Measurements from ENCODE around the gene PAK4.

PAK4 gene

GRCh38 chr19:39164289-39164688, 38.7 kb downstream of the PAK4 start:
- Histone ChIP-seq H3K4me1 (ENCODE audit: control insufficient read depth, insufficient read depth, low read length) (peaks cover 26% of the 10 kb centered on the region), H3K27ac (ENCODE audit: insufficient read depth, low read depth, low read length, poor library complexity, severe bottlenecking) (no peak overlapping the region), H3K4me3 (ENCODE audit: insufficient read depth, low read depth, low read length) (no peak overlapping the region), H3K27me3 (ENCODE audit: control insufficient read depth, insufficient read depth, low read length, poor library complexity, severe bottlenecking) (no peaks in the 10 kb centered on the region), H3K9me3 (ENCODE audit: control insufficient read depth, low read length) (no peaks in the 10 kb centered on the region), H3K36me3 (ENCODE audit: control insufficient read depth, insufficient read depth, low read length) (no peaks in the 10 kb centered on the region)
- WGBS, 2 experiments = 94 to 95% methylated on average over 6 of the region's 6 CpGs

DNA sequence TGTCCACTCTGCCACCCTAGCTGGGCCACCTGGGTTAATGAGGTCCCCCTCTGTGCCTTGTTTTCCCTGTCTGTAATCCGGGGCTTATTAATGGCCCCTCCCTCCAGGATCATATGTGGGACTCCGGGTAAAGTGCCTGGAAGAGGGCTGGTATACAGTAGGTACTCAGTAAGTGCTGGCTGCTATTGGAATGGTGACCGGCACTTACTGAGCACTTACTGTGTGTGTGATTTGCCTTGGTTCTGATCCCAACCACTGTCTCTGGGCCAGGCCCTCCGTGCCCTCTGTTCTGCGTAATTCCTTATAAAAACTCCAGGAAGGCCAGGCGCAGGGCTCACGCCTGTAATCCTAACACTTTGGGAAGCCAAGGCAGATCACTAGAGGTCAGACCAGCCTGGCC, 40.3 kb downstream of the PAK4 start:
- Histone ChIP-seq H3K27ac (ENCODE audit: insufficient read depth, low read depth, low read length, poor library complexity, severe bottlenecking) (no peak overlapping the region), H3K4me1 (ENCODE audit: control insufficient read depth, insufficient read depth, low read length) (peaks cover 26% of the 10 kb centered on the region), H3K27me3 (ENCODE audit: control insufficient read depth, insufficient read depth, low read length, poor library complexity, severe bottlenecking) (no peaks in the 10 kb centered on the region), H3K4me3 (ENCODE audit: insufficient read depth, low read depth, low read length) (no peak overlapping the region), H3K9me3 (ENCODE audit: control insufficient read depth, low read length) (no peaks in the 10 kb centered on the region), H3K36me3 (ENCODE audit: control insufficient read depth, insufficient read depth, low read length) (no peaks in the 10 kb centered on the region)
- 91 to 93% methylated on average over 7 of the region's 7 CpGs for WGBS, 2 experiments

DNA sequence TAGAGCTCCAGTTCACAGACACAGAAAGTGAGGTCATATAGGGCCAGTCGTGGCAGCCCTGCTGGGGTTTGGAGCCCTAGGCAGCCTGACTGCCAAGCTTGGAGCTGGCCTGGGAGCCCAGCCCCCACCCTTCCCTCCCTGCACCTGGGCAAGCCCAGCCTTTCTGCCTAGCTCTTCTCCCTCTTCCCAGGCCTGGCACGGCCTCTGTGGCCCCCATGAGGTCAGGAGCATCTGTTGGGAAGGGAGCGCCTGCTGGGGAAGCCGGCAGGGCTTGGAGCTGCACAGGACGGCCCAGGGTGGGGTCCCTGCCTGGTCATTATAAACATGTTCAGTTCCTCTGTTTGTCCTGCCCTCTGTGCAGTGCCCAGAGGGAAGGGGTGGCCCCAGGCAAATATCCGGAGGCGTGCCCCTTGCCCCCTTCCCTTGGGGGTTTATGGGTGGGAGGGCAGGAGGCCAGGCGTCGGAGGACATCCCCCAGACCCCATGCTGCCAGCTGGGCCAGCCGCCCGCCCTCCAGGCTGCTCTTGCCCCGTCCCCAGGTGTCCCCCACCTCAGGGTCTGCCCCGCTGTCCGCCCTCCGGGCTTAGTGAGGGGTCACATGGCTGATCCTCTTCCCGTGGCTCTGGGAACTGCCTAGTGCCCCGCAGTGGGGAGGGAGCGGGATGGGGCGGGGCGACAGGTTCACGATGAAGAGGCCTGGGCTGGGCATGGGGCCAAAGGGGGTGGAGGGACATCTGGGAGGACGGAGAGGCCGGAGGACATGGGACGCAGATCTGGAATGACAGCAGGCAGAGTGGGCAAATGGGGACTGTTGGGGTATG, 41.2 kb downstream of the PAK4 start:
- H3K27ac ChIP-seq (ENCODE audit: insufficient read depth, low read depth, low read length, poor library complexity, severe bottlenecking) = no peak overlapping the region
- 69 to 73% methylated on average over 24 of the region's 24 CpGs for WGBS, 2 experiments

DNA sequence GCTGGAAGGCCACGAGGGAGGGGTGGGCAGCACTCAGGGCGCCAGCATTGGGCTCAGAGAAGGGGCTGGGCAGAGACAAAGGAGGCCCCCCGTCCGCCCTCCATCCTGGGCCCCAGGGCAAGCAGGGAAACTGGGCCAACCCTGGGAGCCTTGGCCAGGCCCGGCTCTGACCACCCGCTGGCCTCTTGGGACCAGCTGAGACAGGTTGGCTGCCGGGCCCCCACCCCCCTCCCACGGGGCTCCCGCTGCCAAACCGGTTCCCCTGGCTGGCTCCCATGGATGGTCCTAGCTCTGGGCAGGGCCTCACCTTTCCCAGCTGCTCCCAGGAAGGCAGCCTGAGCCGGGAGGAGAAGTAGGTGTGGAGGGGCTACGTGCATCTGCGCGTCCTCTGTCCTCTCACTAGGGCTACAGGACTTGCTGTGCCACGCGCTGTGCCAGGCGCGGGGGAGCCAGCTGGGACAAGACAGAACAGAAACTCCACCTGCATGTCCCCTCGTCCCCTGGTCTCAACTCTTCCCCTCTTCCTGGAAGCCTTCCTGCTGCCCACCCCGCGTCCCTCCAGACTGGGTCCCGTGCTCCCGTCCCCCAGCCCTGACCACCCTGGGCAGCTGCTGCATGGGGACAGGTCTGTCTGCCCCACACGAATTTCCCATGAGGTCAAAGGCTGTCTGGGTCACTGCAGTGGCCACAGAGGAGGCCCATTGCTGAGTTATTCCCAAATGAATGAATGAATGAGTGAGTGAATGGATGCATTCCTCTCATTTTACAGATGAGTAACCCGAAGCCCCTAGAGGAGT, 42.1 kb downstream of the PAK4 start:
- Histone ChIP-seq H3K9me3 (ENCODE audit: control insufficient read depth, low read length) (no peaks in the 10 kb centered on the region), H3K27me3 (ENCODE audit: control insufficient read depth, insufficient read depth, low read length, poor library complexity, severe bottlenecking) (no peaks in the 10 kb centered on the region), H3K4me1 (ENCODE audit: control insufficient read depth, insufficient read depth, low read length) (peaks cover 24% of the 10 kb centered on the region), H3K36me3 (ENCODE audit: control insufficient read depth, insufficient read depth, low read length) (no peaks in the 10 kb centered on the region), H3K4me3 (ENCODE audit: insufficient read depth, low read depth, low read length) (no peak overlapping the region), H3K27ac (ENCODE audit: insufficient read depth, low read depth, low read length, poor library complexity, severe bottlenecking) (no peak overlapping the region)
- WGBS, 2 experiments = 79 to 86% methylated on average over 25 of the region's 25 CpGs

More for the DNA sequence above, 41.2 kb downstream of the PAK4 start:
- Histone ChIP-seq H3K4me1 (ENCODE audit: control insufficient read depth, insufficient read depth, low read length) (peaks cover 26% of the 10 kb centered on the region), H3K9me3 (ENCODE audit: control insufficient read depth, low read length) (no peaks in the 10 kb centered on the region), H3K36me3 (ENCODE audit: control insufficient read depth, insufficient read depth, low read length) (no peaks in the 10 kb centered on the region), H3K27me3 (ENCODE audit: control insufficient read depth, insufficient read depth, low read length, poor library complexity, severe bottlenecking) (no peaks in the 10 kb centered on the region), H3K4me3 (ENCODE audit: insufficient read depth, low read depth, low read length) (no peak overlapping the region)

- Histone ChIP-seq H3K4me3 (ENCODE audit: insufficient read depth, low read depth, low read length) (no peak overlapping the region), H3K27ac (ENCODE audit: insufficient read depth, low read depth, low read length, poor library complexity, severe bottlenecking) (no peak overlapping the region), H3K4me1 (ENCODE audit: control insufficient read depth, insufficient read depth, low read length) (peaks cover 18% of the 10 kb centered on the region), H3K36me3 (ENCODE audit: control insufficient read depth, insufficient read depth, low read length) (peaks cover 5% of the 10 kb centered on the region), H3K27me3 (ENCODE audit: control insufficient read depth, insufficient read depth, low read length, poor library complexity, severe bottlenecking) (no peaks in the 10 kb centered on the region), H3K9me3 (ENCODE audit: control insufficient read depth, low read length) (no peaks in the 10 kb centered on the region)
- whole genome bisulfite sequencing, 2 experiments = 85 to 87% methylated on average over 23 of the region's 23 CpGs
Observed at GRCh38 chr19:39168258-39169142, 42.9 kb downstream of the PAK4 start.

DNA sequence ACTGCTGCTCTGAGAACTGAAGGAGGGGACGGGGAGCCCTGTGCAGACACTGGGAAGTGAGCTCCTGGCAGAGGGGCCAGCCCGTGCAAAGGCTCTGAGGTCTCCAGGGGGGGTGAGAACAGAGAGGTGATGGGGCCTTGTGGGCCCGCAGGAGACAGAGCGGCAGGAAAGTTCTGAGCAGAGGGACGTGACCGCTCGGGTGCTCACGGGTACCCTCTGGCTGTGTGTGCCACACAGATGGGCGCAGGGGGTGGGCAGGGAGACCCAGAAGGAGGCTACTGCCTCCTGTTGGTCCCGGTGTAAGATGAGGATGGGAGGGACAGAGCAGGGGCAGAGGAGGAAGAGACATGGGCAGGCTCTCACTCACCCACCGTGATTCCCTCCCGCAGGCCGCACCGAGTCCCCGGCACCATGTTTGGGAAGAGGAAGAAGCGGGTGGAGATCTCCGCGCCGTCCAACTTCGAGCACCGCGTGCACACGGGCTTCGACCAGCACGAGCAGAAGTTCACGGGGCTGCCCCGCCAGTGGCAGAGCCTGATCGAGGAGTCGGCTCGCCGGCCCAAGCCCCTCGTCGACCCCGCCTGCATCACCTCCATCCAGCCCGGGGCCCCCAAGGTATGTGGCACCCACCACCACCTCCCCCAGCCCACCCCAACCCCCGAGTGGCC, 43.7 kb downstream of the PAK4 start:
- Histone ChIP-seq H3K27me3 (ENCODE audit: control insufficient read depth, insufficient read depth, low read length, poor library complexity, severe bottlenecking) (no peaks in the 10 kb centered on the region), H3K27ac (ENCODE audit: insufficient read depth, low read depth, low read length, poor library complexity, severe bottlenecking) (no peak overlapping the region), H3K36me3 (ENCODE audit: control insufficient read depth, insufficient read depth, low read length) (peaks cover 5% of the 10 kb centered on the region), H3K4me1 (ENCODE audit: control insufficient read depth, insufficient read depth, low read length) (peaks cover 18% of the 10 kb centered on the region), H3K4me3 (ENCODE audit: insufficient read depth, low read depth, low read length) (no peak overlapping the region), H3K9me3 (ENCODE audit: control insufficient read depth, low read length) (no peaks in the 10 kb centered on the region)
- 93 to 96% methylated on average over 36 of the region's 36 CpGs for WGBS, 2 experiments

GRCh38 chr19:39170386-39171231, 45.0 kb downstream of the PAK4 start:
- Histone ChIP-seq H3K4me1 (ENCODE audit: control insufficient read depth, insufficient read depth, low read length) (peaks cover 18% of the 10 kb centered on the region), H3K4me3 (ENCODE audit: insufficient read depth, low read depth, low read length) (no peak overlapping the region), H3K27ac (ENCODE audit: insufficient read depth, low read depth, low read length, poor library complexity, severe bottlenecking) (no peak overlapping the region), H3K27me3 (ENCODE audit: control insufficient read depth, insufficient read depth, low read length, poor library complexity, severe bottlenecking) (no peaks in the 10 kb centered on the region), H3K9me3 (ENCODE audit: control insufficient read depth, low read length) (no peaks in the 10 kb centered on the region), H3K36me3 (ENCODE audit: control insufficient read depth, insufficient read depth, low read length) (peaks cover 5% of the 10 kb centered on the region)
- 88 to 91% methylated on average over 17 of the region's 17 CpGs for WGBS, 2 experiments

- peaks cover 13% of the 10 kb centered on the region for H3K4me1 ChIP-seq (ENCODE audit: control insufficient read depth, insufficient read depth, low read length)
- no peak overlapping the region for H3K27ac ChIP-seq (ENCODE audit: insufficient read depth, low read depth, low read length, poor library complexity, severe bottlenecking)
- no peaks in the 10 kb centered on the region for H3K27me3 ChIP-seq (ENCODE audit: control insufficient read depth, insufficient read depth, low read length, poor library complexity, severe bottlenecking)
- WGBS, 2 experiments = 91% methylated on average over 27 of the region's 27 CpGs
- H3K36me3 ChIP-seq (ENCODE audit: control insufficient read depth, insufficient read depth, low read length) = peaks cover 11% of the 10 kb centered on the region
- H3K4me3 ChIP-seq (ENCODE audit: insufficient read depth, low read depth, low read length) = no peak overlapping the region
- no peaks in the 10 kb centered on the region for H3K9me3 ChIP-seq (ENCODE audit: control insufficient read depth, low read length)
Observed at GRCh38 chr19:39171479-39172465, 46.2 kb downstream of the PAK4 start.
